NOMO-1 (cell line): ENCODE data around the gene PEX11A.

Experiments
- DNase-seq, 2 experiments: peaks; one replicate each; lab custom pipeline; 2025; ENCODE audit not compliant: unreplicated experiment in 2 of 2; lab: John Stamatoyannopoulos, UW

The PEX11A gene

DNA sequence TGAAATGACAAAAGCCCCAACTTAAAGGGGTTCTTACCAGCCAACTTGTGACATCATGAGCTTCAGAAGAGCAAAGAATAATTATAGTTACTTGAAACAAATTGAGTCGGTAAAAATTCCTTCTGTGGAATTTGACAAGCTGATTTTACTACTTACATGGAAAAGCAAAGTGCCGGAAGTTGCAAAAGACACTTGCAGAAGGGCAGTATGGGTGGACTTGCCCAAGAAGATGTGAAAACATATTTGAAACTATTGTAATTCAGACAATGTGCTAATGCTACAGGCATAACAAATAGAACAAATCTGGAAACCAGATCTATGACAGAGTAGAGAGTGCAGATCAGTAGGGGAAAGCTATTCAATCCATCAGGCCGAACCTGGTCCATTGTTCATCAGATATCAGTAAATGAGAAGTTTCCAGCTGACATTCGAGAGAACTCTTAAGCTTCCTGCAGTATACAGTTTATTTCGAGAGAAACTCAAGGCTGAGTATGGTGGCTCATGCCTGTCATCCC is 32.8 kb downstream of the PEX11A start:
- no peak for DNase-seq

DNA sequence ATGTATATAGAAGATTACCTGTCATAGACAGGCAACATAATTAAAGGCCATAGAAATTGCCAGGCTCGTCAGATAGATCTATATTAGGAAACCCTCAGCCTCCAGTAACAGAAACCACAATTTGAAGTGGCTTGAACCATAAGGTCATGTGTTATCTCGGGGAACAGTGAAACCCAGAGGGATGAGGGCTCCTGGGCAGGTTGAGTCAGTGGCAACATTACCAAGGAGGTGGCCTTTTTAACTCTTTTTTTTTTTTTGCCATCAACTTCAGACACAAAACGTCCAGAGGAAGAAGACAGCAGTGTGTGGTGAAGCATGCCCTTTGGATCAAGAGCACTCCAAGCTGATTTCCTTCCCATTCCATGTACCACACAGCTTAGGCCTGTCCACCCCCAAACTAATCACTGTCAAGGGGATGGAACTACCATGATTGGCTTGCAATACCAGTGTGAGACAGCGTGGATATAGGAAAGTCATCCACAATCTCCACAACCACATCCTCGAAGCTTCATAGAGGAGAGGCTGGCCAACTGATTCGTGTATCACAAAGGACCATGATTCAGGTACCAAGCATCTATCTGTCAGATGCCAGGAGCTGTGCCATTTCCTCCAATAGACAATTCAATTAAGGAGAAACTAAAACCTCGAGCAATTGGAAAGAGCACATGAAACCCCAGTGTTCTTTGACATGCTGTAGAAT is 34.3 kb downstream of the PEX11A start:
- no peak for DNase-seq

DNA sequence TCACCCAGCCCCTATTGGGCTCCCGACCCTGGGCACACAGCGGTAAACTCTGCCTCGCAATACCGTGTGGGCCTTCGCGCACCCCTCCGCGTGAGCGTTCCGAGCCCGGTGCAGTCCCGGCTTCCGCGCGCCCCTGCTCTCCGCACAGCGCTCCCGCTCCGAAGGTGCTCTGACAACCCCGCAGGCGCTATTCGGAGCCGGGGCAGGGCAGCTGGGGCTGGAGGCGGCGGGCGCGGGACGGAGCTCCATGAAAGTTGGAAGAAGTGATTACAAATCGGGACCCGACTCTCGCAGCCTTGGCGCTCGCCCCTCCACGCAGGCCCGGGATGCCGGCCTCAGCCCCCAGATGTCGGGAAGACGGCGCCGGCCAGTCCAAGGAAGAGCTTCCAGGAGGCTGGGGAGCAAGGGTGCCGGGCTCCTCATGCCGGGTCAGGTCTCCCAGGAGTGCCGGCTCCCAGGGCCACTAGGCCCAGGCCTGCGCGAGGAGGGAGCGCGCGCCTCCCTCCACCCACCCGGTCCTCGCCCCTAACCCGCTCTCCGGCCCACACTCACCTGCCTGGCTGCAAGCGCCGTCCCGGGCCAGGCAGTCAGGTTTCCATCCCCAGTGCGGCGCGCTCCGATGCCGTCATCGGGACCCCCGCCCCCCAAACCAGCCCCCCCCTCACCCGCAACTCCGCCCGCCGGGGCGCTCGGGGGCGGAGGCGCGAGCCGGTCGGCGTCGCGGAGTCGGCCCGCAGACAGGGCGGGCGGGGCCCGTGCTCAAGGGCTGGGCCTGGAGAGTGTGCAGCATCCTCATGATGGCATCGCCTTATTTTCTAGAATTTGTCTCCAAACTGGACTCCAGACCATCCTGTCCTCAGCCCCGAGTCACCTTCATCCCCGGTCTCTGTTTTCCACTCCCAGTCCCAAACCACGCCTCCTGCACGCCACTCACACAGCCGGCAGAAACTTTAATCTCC is 35.4 kb downstream of the PEX11A start, which contains the start of gene KIF7:
TSS of gene KIF7 (minus strand) at position 621 of the 959 bp plus-strand sequence. CDS start 2,537 bp downstream, outside the sequence.
- peak in 1 of 2 experiments; percentile 16 for DNase-seq

GRCh38 chr15:89654301-89654761 is 36.2 kb downstream of the PEX11A start:
- no peak for DNase-seq

GRCh38 chr15:89653578-89653977 is 37.0 kb downstream of the PEX11A start:
- DNase-seq = no peak

- DNase-seq = no peak
Observed at GRCh38 chr15:89652666-89653065, 37.9 kb downstream of the PEX11A start.

DNA sequence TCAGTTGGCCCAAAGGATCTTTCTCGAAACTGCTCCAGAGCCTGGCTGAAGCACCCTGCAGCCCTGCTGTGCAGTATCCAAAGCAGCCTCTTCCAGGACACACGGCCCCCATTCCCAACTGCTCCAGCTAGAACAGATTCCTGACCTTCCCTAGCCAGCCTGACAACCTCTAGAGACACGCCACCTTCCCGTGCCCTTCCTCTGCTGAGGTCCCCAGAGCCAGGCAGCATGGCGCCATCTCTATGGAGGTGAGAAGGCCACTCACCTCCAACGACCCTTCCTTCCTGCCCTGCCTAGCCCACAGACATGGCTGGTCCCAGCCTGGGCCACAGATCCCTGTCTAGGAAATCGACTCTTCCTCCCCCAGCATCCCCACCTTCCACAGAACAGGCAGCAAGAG is 38.4 kb downstream of the PEX11A start:
- no peak for DNase-seq

- no peak for DNase-seq
Observed at GRCh38 chr15:89649716-89650115, 40.8 kb downstream of the PEX11A start.

GRCh38 chr15:89649013-89649625 is 41.4 kb downstream of the PEX11A start:
- no peak for DNase-seq

- DNase-seq = no peak
Observed at GRCh38 chr15:89648106-89649012, 42.2 kb downstream of the PEX11A start.

DNA sequence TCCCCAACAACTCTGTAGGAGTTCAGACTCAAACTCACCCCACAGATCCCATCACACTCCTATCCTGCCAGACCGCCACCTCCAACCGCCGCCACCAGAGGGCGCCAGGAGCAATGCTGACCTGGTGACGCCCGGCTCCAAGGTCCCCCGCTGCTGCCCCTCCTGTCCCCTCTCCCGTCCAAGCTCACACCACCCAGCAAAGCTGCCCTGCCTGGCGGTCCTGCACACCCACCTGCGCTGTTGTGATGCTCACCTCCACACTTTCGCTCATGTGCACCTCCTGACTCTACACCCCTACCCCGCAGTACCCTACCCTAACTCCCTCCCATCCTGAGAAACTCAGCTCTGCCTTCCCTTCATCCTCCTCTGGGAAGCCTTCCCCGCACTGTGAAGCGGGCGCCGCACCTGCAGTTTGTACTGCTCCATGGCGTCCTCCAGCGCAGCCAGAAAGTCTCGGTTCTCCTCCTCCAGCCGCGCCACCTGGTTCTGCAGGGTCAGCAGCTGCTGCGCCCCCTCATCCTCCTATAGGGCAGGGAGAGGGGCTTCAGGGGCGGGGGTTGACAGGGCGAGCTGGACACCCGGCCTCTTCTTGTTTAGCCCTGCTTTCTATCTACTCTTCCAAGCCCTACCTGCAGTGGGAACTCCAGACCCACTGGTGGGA is 43.2 kb downstream of the PEX11A start:
- peak; percentile 26 to 31 for DNase-seq

- DNase-seq = no peak
Observed at GRCh38 chr15:89646416-89647141, 44.0 kb downstream of the PEX11A start.

DNA sequence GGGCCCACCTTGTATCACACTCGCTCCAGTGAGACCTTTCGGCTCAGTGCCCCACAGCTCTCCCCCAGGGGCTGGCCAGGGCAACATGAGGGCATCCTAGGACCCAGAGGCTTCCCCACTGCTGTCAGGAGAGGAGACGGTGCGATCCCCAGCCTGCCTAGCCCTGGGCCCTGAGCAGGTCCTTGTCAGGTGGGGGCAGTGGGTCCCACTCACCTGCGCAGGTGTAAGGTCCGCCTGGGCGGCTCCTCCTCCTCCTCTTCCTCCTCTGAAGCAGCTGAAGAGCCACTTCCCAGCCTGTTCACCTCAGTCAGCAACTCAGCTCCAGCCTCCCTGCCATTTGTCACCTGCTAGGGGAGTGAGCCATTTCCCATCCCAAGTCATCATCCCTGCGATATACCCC is 44.9 kb downstream of the PEX11A start:
- DNase-seq = no peak

- DNase-seq = no peak
Observed at GRCh38 chr15:89642106-89642505, 48.4 kb downstream of the PEX11A start.

- DNase-seq = no peak
Observed at GRCh38 chr15:89641053-89641452, 49.5 kb downstream of the PEX11A start.

DNA sequence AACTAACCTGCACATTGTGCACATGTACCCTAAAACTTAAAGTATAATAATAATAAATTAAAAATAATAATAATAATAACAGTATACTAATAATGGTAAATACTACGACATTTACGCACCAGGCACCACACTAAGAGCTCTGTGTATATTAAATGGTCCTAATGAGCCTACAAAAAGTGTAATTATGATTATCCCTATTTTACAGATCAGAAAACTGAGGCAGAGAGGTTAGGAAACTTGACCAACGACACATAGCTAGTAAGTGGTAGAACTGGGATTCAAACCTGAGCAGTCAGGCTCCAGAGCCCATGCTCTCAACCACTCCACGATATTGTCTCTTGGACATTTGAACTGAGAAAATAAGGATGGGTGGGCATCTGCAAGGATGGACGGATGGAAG is 50.3 kb downstream of the PEX11A start:
- no peak for DNase-seq

GRCh38 chr15:89633585-89633984 is 57.0 kb downstream of the PEX11A start:
- DNase-seq = no peak

DNA sequence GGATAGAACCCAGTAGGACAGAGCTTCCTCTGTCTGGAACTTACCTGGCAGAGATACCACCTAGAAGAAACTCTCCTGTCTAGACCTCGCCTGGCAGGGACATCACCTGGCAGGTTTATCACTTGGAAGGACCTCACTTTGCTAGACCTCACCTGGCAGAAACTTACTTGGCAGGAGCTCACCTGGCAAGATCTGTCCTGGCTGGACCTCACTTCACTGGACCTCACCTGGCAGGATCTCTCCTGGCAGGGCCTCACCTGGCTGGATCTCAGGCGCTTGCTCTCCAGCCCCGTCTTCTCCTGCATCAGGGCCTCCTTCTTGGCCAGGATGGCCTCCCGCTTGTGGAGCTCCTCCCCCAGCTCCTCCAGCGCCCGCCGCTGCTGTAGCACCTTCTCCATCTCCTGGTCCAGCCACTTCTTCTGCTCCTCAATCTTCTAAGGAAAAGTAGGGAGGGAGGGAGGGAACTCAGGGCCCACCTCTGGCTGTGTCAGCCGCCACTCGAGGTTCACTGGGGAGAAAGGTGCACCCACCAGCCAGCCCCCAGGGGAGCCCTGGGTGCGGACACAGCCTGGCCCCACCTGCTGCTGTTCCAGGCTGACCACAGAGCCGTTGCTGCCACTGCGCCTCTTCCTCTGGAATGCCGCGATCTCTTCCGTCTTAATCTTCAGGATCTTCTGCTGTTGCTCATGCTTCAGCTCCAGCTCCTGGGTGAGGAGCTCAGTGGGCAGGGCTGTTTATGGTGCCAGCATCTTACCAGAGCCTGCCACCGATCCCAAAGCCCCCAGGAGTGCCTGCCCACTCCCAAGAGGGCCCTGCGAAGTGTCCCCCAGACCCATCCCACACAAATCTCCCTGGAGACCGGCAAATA is 57.8 kb downstream of the PEX11A start:
- DNase-seq = no peak
